Amygdala (tissue), 56 donors: ENCODE measurements around the gene PDE10A.
A peak's percentile ranks its signal among the peaks of the same experiment; 100 is the strongest.
"Not testable (repeated sequence)": the region's sequence is repeated elsewhere in the genome, so short reads cannot be mapped to it uniquely, and the experiment has no call there.

Experiments used
- DNase-seq, 56 donors: peaks; one replicate each; lab custom pipeline; 2025; lab: John Stamatoyannopoulos, UW

The PDE10A gene

GRCh38 chr6:165630544-165630953, 32.5 kb downstream of the PDE10A start:
- DNase-seq: no peak

GRCh38 chr6:165628955-165629354, 34.1 kb downstream of the PDE10A start:
- no peak for DNase-seq

GRCh38 chr6:165627366-165627765, 35.7 kb downstream of the PDE10A start:
- no peak for DNase-seq

- DNase-seq: no peak
Observed at GRCh38 chr6:165626711-165627110, 36.3 kb downstream of the PDE10A start.

GRCh38 chr6:165624871-165625639, 38.0 kb downstream of the PDE10A start:
- no peak for DNase-seq

- no peak for DNase-seq
Observed at GRCh38 chr6:165621940-165622339, 41.1 kb downstream of the PDE10A start.

- not testable (repeated sequence) for DNase-seq
Observed at GRCh38 chr6:165618891-165619290, 44.1 kb downstream of the PDE10A start.

- DNase-seq: no peak
Observed at GRCh38 chr6:165618241-165618640, 44.8 kb downstream of the PDE10A start.

- no peak for DNase-seq
Observed at GRCh38 chr6:165617528-165617927, 45.5 kb downstream of the PDE10A start.

GRCh38 chr6:165616116-165616515, 46.9 kb downstream of the PDE10A start:
- peak in 2 of 56 donors; percentile 11 to 21 for DNase-seq

- DNase-seq: peak in 11 of 56 donors; percentile 3 to 59 (median 19)
Observed at GRCh38 chr6:165615636-165616035, 47.4 kb downstream of the PDE10A start.

- DNase-seq: peak in 14 of 56 donors; percentile 11 to 53 (median 29)
Observed at GRCh38 chr6:165611294-165611693, 51.7 kb downstream of the PDE10A start.

- DNase-seq: not testable (repeated sequence)
Observed at GRCh38 chr6:165608577-165608976, 54.5 kb downstream of the PDE10A start.

GRCh38 chr6:165606740-165607008, 56.4 kb downstream of the PDE10A start:
- no peak for DNase-seq

- no peak for DNase-seq
Observed at GRCh38 chr6:165605901-165606739, 56.9 kb downstream of the PDE10A start.

- DNase-seq: no peak
Observed at GRCh38 chr6:165605182-165605875, 57.7 kb downstream of the PDE10A start.

GRCh38 chr6:165602291-165602690, 60.8 kb downstream of the PDE10A start:
- DNase-seq: no peak

GRCh38 chr6:165600606-165601005, 62.4 kb downstream of the PDE10A start:
- DNase-seq: no peak

GRCh38 chr6:165599596-165600487, 63.2 kb downstream of the PDE10A start:
- DNase-seq: peak in 13 of 56 donors; percentile 5 to 43 (median 24)

- no peak for DNase-seq
Observed at GRCh38 chr6:165599121-165599520, 63.9 kb downstream of the PDE10A start.
